GM21529 (cell line): Measurements from ENCODE around the gene FOXK2.

ENCODE experiments used
- ATAC-seq: cut with Tn5 transposase; IDR thresholded peaks from one replicate; pipeline ENCODE4 v1.9.1; 2021; ENCODE audit not compliant: unreplicated experiment

FOXK2 gene

DNA sequence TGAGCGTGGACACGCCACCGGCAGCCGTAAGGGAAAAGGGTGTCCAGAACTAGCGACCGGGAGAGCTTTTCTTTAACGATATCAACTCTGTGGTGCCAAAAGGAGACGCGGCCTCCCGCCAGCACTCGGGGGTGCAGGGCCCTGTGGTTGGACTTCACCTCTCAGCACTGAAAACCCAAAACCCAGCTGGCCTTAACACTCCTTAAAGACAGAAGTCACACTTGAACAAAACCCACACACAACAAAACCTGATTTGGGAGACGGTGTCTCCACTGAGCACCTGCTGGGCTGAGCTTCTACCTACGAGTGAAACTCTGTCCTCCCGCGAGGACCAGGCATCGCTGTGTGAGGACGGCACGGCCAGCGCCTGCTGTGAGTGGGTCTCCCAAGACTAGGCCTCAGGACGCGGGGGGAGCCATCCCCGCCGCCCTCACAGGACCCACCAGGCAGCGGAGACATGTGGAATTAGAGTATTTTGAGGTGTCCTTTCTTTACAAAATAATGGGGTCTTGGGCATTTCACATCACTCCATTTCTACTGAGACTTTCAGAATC is 82.0 kb downstream of the FOXK2 start:
- ATAC-seq: no peak

DNA sequence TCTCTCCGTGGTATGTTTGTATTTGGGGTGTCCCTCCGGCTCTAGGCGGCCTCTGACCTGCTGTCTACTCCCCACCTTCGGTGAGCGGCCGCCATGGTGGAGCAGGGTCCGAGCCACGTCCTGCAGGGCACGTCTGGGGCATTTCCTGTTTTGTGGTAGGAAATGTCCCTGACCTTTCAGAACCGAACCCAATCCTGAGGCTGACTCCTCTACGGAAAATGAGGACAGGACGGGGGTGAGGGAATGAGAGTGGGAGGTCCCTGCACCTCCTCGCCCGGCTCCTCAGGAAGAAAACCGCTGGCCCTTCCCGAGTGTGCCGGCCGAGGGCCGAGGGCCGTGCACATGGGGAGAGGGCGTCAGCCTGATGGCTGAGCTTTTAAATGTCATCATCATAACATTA is 83.0 kb downstream of the FOXK2 start:
- no peak for ATAC-seq

DNA sequence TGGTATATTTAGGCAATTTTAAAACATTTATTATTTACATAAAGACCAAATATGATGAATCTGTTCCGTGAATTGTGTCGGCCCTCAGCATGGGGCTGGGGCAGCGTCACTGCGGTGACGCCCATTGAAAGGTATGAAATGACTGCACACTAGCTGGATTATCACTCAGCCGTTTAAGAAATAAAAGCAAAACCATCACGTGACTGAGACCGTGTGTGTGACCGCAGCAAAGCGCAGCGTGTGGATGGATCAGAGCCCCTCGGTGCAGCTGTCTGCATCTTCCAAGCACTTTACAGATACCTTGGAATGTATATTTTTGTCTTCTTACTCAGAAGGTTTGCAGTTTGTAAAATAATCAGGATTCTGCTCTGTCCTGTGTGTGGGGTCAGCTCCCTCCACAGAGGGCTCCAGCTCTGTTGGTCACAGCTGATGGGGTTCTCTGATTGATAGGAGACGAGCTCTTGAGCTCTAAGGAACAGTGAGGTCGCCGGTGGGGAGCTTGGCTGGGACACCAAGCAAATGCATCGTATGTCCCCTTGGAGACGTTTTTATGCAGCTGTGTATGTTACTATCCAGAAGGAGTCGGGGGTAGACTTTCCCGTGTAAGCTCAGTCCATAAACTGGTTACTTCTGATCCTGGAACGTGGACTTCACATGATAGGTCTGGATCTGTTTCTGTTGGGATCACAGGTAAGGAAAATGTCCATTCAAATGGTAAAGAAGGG is 83.6 kb downstream of the FOXK2 start:
- no peak for ATAC-seq

DNA sequence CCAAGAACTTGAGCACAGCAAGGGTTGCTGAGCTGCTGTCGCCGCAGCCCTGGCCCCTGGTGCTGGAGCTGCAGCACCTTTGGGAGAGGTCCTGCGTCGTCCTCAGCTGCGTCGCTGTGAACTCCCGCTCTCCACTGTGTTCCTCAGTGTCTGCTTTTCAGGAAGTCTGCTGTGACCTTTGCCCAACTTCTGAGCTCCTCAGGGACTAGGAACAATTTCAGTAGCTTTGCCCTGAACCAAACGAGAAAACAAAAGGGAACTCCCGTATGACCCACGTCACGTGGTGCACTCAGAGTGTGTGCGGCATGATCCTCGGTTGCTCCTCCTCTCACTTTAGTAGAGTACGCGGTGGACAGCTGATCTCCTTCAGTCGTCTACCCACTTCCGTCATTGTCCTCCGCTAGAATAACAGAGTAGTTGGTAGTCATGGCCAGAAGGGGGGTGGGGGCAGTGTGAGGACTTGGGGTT is 84.5 kb downstream of the FOXK2 start:
- ATAC-seq: no peak

DNA sequence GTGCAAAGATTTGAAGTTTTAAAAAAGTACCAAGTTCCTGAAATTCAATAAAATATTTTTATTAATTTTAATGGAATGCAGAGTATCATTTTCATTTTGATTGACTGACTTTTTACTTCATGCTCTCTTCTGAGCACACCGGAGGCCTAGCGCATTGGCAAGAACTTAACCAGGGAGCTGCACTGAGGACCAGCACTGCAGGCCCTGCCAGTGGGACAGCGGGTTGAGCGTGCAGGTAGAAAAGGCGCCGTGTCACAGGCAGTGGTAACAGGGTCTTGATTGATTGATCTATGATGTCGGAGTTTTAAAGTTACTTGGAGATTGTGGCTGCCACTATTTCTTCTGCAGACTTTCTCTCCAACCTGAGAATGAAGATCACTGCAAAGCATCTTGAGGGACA is 85.0 kb downstream of the FOXK2 start:
- ATAC-seq: no peak

GRCh38 chr17:82605939-82606600 is 86.5 kb downstream of the FOXK2 start:
- ATAC-seq: no peak

GRCh38 chr17:82608816-82609215 is 89.3 kb downstream of the FOXK2 start:
- no peak for ATAC-seq

GRCh38 chr17:82609655-82610054 is 90.1 kb downstream of the FOXK2 start:
- ATAC-seq: no peak

DNA sequence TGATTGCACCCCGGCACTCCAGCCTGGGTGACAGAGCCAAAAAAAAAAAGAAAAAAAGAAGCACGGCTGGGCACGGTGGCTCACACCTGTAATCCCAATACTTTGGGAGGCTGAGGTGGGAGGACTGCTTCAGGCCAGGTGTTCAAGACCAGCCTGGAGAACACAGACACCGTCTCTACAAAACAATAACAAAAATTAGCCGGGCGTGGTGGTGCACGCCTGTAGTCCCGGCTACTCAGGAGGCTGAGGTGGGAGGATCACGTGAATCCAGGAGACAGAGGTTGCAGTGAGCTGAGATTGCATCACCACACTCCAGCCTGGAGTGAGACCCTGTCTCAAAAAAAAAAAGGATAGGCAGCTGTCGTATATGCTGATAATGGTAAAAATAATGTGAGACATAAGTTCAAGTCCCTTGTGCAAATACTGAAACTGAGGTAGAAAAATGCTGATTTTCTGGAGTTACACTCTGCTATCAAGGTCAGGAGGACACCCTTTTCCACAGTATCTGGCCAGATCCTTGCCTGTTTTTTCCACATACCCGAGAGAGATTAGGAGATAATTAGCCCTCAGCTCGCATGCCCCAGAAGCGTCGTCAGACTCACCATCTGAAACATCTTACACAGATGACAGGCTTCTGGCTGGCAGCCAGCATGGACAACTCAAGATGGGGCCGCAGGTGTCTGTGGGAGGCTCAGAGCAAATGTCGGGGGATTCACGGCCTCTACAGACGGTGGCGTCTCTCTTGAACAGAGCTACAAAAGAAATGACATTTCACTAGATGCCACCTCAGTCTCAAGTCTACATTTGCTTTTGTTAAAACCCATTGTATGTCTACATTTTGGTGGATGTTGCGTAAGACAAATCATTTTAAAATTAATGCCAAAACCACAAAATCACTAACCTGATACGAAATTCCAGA is 91.9 kb downstream of the FOXK2 start:
- no peak for ATAC-seq

DNA sequence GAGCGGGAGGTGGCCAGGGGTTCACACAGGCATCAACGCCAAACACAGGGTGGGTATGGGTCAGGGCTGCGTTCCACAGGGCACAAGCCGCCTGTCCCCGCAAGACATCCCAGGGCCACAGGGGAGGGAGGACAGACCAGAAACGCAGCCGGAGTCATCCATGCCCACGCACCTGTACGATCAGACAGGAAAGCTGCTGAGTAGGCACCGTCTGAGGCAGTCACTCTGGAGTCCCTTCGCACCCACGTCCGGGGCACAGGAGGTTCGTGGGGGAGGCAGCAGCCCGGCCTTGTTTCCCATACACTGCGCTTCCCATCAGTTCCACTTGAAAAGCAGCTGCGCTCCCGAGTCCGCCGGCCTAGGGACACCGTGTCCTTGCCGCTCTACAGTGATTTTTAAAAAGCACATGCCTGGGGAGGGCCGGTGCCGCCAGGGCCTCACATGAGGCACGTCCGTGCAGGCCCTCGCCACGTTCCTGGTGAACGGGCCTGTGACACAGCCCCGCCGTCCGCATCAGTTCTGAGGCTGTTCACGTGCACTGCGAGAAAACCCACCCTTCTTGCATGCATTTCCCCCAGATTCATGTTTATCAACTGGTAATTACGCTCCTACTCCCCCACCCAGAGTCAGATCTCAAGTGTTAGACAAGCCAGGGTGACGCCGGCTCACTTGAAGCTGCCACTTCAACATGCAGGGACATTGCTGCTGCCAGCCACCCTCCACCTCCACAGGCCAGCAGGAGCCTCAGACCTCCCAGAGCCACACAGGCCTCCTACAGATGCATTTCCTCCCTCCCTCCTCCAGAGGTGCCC is 94.0 kb downstream of the FOXK2 start:
- no peak for ATAC-seq

GRCh38 chr17:82614095-82614631 is 94.6 kb downstream of the FOXK2 start:
- no peak for ATAC-seq

GRCh38 chr17:82615084-82616020 is 95.8 kb downstream of the FOXK2 start:
- no peak for ATAC-seq

DNA sequence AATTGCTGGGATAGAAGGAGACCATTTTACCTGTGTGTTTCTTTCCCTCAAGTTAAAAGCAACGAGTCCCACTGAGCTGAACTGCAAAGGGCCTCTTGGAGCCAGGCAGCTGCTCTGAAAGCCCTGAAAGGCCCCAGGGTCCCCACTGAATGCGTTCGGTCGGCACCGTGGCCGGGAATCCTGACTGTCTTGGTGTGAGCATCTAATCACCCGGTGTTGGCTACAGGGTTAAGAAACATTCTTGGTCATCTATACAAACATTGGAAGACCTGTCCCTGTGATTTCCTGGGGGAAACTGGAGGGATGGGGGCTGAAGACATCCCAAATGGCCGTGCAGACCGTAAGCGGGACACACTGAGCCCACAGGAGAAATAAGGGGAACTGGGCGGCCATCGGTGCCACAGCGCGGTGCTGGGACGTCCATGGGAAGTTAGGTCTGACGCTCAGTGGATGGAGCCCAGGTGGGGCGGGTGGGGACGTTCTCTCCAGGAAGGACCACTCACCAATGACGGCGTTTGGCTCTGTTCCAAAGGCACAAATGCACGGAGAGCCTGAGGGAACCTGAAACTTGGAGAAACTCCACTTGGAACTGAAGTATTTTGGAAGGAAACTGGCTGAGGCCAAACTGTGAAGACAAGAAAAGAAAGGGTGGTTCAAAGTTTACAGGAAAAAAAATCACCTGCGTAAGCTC is 96.6 kb downstream of the FOXK2 start:
- ATAC-seq: no peak

DNA sequence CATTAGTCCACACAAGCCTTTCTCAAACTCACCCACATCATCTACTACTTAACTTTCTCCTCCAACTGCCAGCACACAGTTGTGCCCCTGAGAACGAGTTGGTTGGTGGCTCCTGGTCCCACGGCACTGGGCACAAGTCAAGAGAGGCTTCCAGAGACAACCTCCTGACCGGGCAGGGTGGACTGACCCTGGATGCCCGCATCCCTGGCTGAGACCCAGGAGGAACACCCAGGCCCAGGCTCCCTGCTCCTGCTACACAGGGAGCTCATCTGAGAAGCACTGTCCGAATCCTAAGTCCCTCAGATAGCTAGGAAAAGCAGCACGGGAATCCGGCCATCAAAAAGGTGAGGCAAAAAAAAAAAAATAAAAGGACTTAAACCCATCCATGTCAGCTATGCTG is 99.7 kb downstream of the FOXK2 start:
- ATAC-seq: no peak

- ATAC-seq: no peak
Measured at GRCh38 chr17:82619641-82620040, 100.1 kb downstream of the FOXK2 start.

DNA sequence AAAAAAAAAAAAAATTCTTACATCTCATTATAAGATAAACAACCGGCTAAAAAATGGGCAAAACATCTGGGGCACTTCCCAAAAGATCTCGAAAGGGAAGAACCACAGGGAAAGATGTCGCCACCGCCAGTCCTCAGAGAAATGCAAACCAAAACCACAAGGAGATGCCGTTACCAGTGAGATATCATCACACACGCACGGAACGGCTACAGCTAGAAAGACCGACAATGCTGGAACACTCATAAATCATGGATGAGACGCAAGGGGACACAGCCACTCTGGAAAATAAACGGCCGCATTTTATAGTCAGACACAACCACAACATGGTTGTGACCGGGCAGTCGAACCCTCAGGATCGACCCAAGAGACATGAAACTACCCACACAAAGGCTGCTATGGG is 104.2 kb downstream of the FOXK2 start:
- no peak for ATAC-seq

DNA sequence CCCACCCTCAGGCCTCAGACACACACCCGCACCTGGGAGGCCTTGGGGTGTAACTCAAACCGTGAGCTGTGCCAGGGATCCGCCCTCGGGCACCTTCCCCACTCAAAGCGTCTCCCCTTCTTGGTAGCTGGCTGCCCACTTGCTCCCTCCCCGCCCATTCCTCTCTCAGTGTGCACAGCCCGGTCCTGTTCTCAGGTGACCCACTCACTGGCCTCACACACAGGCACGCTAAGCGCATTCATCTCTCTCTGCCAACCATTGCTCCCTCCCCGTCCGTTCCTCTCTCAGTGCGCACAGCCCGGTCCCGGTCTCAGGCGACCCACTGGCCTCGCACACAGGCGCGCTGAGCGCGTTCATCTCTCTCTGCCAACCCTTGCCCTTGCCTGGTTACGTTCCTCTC is 107.9 kb downstream of the FOXK2 start:
- ATAC-seq: no peak

- no peak for ATAC-seq
Measured at GRCh38 chr17:82629748-82630147, 110.2 kb downstream of the FOXK2 start.

DNA sequence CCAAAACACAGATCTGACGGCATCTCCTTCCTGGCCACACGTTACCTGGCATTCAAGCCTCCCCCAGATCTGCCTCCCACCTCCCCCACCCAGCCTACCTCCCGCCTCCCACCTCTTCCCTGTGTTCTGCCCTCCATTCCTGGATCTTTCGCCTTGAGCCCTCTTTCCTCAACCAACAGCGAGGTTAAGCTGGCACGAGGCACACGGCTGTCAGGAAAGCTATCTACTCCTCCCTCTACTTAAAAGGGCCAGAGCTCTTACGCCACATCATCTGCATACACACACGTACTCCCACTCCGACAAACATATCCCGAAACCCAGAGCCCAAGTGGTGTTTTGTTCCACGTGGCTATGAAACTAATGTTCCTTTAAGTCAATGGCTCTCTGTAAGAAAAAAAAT is 110.7 kb downstream of the FOXK2 start:
- no peak for ATAC-seq
